Measurements from ENCODE around the gene KIF6.

Gene KIF6

DNA sequence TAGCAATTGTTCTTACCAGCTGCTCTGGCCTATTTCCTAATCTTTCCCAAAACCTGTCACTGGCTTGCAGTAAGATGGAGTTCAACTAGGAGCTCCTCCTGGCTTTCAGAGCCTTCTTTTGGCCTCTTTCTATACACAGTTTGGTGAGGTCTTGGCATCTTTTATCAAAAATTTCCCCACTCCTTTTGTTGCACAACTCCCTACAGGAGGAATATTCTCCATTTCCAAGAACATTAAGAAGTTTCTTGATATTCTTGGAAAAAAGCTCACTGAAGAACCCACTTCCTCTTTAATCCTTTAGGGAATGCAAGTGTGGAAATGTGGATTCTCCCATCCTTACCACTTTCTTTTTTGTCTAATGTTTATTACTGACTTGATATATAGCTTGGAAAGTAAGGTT is 231.4 kb downstream of the KIF6 start:
- Histone ChIP-seq H3K4me3 (replicated peaks; ENCODE audit: insufficient read depth, low read length) (no peak overlapping the region), H3K27ac (replicated peaks) (no peak overlapping the region), H3K27me3 (ENCODE audit: insufficient read depth, poor library complexity, severe bottlenecking) (no peaks in the 10 kb centered on the region)
- TF ChIP-seq SPI1 (IDR thresholded peaks at IDR 0.05; ENCODE audit: borderline replicate concordance, low read depth) (no peak), GABPA (IDR thresholded peaks at IDR 0.05; ENCODE audit: low read depth) (no peak), POLR2AphosphoS5 (IDR thresholded peaks at IDR 0.05; ENCODE audit: low read depth) (no peak)
- TF ChIP-seq, protein P1, sequence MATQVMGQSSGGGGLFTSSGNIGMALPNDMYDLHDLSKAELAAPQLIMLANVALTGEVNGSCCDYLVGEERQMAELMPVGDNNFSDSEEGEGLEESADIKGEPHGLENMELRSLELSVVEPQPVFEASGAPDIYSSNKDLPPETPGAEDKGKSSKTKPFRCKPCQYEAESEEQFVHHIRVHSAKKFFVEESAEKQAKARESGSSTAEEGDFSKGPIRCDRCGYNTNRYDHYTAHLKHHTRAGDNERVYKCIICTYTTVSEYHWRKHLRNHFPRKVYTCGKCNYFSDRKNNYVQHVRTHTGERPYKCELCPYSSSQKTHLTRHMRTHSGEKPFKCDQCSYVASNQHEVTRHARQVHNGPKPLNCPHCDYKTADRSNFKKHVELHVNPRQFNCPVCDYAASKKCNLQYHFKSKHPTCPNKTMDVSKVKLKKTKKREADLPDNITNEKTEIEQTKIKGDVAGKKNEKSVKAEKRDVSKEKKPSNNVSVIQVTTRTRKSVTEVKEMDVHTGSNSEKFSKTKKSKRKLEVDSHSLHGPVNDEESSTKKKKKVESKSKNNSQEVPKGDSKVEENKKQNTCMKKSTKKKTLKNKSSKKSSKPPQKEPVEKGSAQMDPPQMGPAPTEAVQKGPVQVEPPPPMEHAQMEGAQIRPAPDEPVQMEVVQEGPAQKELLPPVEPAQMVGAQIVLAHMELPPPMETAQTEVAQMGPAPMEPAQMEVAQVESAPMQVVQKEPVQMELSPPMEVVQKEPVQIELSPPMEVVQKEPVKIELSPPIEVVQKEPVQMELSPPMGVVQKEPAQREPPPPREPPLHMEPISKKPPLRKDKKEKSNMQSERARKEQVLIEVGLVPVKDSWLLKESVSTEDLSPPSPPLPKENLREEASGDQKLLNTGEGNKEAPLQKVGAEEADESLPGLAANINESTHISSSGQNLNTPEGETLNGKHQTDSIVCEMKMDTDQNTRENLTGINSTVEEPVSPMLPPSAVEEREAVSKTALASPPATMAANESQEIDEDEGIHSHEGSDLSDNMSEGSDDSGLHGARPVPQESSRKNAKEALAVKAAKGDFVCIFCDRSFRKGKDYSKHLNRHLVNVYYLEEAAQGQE (IDR thresholded peaks at IDR 0.05; ENCODE audit: insufficient replicate concordance, low read depth) = no peak
- TF ChIP-seq, protein P2, sequence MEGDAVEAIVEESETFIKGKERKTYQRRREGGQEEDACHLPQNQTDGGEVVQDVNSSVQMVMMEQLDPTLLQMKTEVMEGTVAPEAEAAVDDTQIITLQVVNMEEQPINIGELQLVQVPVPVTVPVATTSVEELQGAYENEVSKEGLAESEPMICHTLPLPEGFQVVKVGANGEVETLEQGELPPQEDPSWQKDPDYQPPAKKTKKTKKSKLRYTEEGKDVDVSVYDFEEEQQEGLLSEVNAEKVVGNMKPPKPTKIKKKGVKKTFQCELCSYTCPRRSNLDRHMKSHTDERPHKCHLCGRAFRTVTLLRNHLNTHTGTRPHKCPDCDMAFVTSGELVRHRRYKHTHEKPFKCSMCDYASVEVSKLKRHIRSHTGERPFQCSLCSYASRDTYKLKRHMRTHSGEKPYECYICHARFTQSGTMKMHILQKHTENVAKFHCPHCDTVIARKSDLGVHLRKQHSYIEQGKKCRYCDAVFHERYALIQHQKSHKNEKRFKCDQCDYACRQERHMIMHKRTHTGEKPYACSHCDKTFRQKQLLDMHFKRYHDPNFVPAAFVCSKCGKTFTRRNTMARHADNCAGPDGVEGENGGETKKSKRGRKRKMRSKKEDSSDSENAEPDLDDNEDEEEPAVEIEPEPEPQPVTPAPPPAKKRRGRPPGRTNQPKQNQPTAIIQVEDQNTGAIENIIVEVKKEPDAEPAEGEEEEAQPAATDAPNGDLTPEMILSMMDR (IDR thresholded peaks at IDR 0.05; ENCODE audit: insufficient read depth, low read length) = no peak
- no peak for DNase-seq (ENCODE audit: low read depth in 1 of 2, low spot score in 1 of 2)

GRCh38 chr6:39493174-39493573 is 232.0 kb downstream of the KIF6 start:
- Histone ChIP-seq H3K27me3 (ENCODE audit: insufficient read depth, poor library complexity, severe bottlenecking) (no peaks in the 10 kb centered on the region), H3K27ac (replicated peaks) (no peak overlapping the region), H3K4me3 (replicated peaks; ENCODE audit: insufficient read depth, low read length) (no peak overlapping the region)
- no peak for DNase-seq (ENCODE audit: low read depth in 1 of 2, low spot score in 1 of 2)
- TF ChIP-seq GABPA (IDR thresholded peaks at IDR 0.05; ENCODE audit: low read depth) = no peak

DNA sequence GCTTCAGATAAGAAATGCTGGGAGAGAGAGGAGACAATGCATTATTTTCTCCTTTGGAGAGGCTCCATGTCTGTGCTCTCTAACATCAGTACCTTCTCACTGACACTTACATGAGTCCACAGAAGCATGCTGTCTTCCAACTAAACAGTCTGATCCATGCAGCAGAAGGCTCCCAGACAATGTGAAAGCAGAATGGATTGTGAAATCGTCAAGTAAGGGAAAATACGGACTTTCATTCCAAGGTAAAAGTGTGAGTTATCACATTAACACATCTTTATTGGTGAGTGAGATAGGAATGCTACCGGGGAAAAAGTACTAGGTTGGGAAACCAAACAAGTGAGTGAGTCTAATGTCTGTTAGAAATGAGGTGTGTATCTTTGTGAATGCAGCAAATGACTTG is 235.1 kb downstream of the KIF6 start:
- DNase-seq (ENCODE audit: low read depth in 1 of 2, low spot score in 1 of 2) = no peak
- Histone ChIP-seq H3K4me3 (replicated peaks; ENCODE audit: insufficient read depth, low read length) (no peak overlapping the region), H3K27me3 (ENCODE audit: insufficient read depth, poor library complexity, severe bottlenecking) (no peaks in the 10 kb centered on the region), H3K27ac (replicated peaks) (no peak overlapping the region)
- TF ChIP-seq, protein P2 (IDR thresholded peaks at IDR 0.05; ENCODE audit: insufficient read depth, low read length) = no peak
- TF ChIP-seq POLR2AphosphoS5 (IDR thresholded peaks at IDR 0.05; ENCODE audit: low read depth) (no peak), GABPA (IDR thresholded peaks at IDR 0.05; ENCODE audit: low read depth) (no peak), SPI1 (IDR thresholded peaks at IDR 0.05; ENCODE audit: borderline replicate concordance, low read depth) (no peak)
- TF ChIP-seq, protein P1 (IDR thresholded peaks at IDR 0.05; ENCODE audit: insufficient replicate concordance, low read depth) = no peak

GRCh38 chr6:39488255-39488879 is 236.8 kb downstream of the KIF6 start:
- H3K27me3 ChIP-seq (ENCODE audit: insufficient read depth, poor library complexity, severe bottlenecking) = no peaks in the 10 kb centered on the region
- DNase-seq (ENCODE audit: low read depth in 1 of 2, low spot score in 1 of 2) = no peak
- TF ChIP-seq GABPA (IDR thresholded peaks at IDR 0.05; ENCODE audit: low read depth) = no peak
- TF ChIP-seq, protein P1 (IDR thresholded peaks at IDR 0.05; ENCODE audit: insufficient replicate concordance, low read depth) = no peak
- no peak for TF ChIP-seq POLR2AphosphoS5 (IDR thresholded peaks at IDR 0.05; ENCODE audit: low read depth)
- TF ChIP-seq, protein P2 (IDR thresholded peaks at IDR 0.05; ENCODE audit: insufficient read depth, low read length) = no peak
- no peak for TF ChIP-seq SPI1 (IDR thresholded peaks at IDR 0.05; ENCODE audit: borderline replicate concordance, low read depth)
- no peak overlapping the region for H3K27ac ChIP-seq (replicated peaks)
- no peak overlapping the region for H3K4me3 ChIP-seq (replicated peaks; ENCODE audit: insufficient read depth, low read length)
